Measurements from ENCODE around the gene MAML2.

- TF ChIP-seq, protein P1, sequence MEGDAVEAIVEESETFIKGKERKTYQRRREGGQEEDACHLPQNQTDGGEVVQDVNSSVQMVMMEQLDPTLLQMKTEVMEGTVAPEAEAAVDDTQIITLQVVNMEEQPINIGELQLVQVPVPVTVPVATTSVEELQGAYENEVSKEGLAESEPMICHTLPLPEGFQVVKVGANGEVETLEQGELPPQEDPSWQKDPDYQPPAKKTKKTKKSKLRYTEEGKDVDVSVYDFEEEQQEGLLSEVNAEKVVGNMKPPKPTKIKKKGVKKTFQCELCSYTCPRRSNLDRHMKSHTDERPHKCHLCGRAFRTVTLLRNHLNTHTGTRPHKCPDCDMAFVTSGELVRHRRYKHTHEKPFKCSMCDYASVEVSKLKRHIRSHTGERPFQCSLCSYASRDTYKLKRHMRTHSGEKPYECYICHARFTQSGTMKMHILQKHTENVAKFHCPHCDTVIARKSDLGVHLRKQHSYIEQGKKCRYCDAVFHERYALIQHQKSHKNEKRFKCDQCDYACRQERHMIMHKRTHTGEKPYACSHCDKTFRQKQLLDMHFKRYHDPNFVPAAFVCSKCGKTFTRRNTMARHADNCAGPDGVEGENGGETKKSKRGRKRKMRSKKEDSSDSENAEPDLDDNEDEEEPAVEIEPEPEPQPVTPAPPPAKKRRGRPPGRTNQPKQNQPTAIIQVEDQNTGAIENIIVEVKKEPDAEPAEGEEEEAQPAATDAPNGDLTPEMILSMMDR (IDR thresholded peaks at IDR 0.05), result no peak
- TF ChIP-seq POLR2A (IDR thresholded peaks at IDR 0.05) (no peak), POLR2AphosphoS5 (IDR thresholded peaks at IDR 0.05) (no peak)
Measured at GRCh38 chr11:96384156-96384555, 41.2 kb upstream of the MAML2 start.
